ENCODE results near the gene CD109.
"Not testable (repeated sequence)": the region's sequence is repeated elsewhere in the genome, so short reads cannot be mapped to it uniquely, and the experiment has no call there.

Gene CD109

DNA sequence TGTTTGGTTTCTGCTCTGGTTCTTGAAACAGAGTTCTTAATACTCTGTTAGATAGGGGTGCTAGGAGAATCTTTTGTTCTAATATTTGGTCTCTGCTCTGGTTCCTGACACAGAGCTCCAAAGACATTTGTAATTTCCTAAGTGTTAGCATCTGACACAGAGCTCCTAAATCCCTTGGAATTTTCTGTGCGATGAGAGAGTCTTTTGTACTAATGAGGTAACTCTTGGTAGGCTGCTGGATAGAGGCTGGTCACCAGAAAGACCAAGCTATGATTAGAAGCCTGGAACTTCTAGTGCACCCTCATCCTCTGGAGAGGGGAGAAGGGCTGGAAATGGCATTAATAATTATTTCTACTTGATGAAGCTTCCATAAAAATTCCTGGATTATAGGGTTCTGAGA, 7.7 kb upstream of the CD109 start:
- DNase-seq: no peak

GRCh38 chr6:73690056-73690455, 5.9 kb upstream of the CD109 start:
- no peak for DNase-seq

DNA sequence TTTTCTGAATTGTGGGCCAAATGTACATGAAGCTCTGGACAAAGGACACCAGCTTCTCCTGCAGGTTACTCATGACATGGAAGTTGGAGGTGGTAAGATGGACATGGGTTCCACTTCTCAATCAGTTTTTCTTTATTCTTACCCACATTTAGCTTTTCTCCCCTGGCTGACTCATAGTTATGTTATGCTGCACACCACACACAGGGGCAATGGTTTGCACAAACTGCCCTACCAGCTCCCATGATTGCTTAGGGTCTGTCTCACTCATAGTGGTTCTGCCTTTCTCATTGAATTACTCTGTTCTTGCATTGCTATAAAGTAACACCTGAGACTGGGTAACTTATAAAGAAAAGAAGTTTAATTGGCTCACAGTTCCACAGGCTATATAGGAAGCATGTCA, 4.5 kb upstream of the CD109 start:
- DNase-seq: no peak

- no peak for DNase-seq
These were observed 1.1 kb upstream of the CD109 start for GRCh38 chr6:73694711-73695411.

DNA sequence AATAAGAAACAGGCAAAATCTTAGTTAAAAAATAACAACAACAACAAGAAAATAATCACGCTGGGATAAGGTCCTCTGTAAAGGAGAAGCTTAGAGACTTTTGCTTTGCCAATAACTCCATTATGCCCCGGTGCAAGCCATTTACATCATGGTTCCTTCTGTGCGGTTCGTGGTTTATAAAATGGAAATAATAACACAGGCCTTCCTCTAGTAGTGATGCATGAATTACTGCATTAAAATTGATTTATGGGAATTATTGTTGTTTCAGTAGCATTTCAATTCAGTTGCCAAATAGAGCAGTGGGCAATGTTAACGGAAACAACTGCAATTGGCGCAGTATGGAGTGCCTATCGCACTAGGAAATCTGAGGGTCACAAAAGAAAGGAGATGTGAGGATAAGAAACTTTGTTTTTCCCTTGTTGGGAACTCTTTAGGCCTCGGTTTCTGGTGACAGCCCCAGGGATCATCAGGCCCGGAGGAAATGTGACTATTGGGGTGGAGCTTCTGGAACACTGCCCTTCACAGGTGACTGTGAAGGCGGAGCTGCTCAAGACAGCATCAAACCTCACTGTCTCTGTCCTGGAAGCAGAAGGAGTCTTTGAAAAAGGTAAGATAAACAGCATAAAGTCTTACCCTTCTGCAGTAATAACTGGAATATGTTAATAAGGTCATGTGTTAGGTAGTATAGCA, 1.1 kb downstream of the CD109 start:
- DNase-seq: no peak

- no peak for DNase-seq
These were observed 3.9 kb downstream of the CD109 start for GRCh38 chr6:73699676-73700459.

DNA sequence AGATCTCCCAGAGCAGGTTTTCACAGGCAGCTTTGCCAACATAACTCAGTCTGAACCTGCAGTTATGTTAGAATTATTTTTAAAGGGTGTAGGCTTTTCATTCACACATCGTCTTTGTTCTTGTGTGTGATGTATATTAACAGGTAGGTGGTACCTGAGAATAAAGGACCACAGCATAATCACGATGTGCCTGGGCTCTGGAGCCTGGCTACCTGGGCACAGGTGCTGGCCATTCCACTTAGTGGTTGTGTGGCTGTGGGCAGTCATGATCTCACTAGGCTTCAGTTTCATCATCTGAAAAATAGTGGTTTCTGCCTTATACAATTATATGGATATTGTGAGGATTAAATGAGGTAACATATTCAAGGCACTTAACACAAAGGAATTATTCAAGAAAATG, 6.4 kb downstream of the CD109 start:
- no peak for DNase-seq

DNA sequence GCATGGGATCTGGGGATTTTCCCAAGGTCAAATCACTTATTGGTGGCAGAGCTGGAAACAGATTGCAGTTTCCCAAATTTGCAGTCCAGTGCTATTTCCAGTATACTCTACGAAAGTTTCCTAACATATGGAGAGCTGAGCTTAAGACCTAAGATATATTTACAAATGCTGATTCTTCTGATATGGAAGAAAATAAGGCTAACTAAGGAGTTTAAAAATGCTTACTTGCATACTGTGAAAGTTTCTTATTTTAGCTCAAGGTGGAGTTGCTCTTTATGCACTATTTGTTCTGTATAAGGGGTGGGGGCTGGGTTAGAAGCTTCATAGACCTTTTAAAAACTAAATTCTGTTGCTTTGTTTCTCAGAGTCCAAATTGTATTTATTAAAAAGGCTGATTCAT, 7.5 kb downstream of the CD109 start:
- DNase-seq: no peak

DNA sequence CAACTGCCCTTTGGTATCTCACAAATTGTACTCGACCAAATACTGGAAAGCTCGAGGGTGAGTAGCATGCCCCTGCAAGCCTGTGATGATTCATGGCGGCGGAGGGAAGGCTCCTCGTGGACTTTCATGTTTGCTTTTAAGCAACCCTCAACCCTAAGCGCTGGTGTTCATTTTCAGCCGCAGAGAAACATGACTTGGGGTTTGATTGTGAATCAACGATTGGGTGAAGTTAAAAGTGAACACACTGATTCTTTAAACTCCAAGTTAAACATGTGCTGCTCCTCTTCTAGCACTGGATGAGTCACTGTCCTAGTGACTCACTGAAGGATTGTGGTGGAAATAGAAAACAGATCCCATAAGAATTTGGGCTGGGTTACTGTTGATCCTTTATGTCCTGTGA, 8.3 kb downstream of the CD109 start:
- no peak for DNase-seq

DNA sequence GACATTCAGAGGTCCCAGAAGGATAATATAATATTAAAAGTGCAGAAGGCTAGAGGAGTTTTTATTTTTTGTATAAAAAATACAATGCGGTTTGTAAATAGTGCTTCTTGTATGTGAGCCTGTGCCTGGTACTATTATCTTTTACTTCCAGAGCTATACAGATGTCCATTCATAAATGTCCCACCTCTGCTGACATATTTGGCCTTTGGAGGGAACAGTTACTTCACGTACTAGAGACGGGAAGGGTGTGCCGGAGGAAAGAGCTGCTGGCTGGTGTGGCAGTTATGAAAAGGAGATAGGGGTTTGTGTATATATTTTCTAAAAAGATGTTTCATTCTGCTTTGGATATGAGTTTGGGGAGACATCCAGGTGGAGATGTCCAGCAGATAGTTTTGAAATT, 8.8 kb downstream of the CD109 start:
- no peak for DNase-seq

GRCh38 chr6:73706971-73707370, 11.0 kb downstream of the CD109 start:
- no peak for DNase-seq

- no peak for DNase-seq
These were observed 14.5 kb downstream of the CD109 start for GRCh38 chr6:73710470-73710869.

DNA sequence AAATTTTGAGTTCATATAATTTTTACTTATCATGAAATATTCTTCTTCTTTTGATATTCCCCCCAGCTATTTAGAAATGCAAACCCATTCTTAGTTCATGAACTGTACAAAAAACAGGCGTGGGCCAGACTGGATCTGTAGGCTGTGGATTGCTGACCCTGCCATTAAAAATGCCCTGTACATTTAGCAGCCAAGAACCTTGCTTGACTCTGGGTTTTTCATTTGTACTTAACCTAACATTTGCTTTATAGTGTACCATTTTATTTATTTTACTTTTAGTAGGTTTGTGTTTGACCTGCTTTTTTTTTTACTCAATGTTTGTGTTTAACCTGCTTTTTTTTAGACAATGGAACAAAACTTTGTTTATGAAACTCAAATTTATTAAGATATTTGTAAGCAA, 14.9 kb downstream of the CD109 start:
- no peak for DNase-seq

DNA sequence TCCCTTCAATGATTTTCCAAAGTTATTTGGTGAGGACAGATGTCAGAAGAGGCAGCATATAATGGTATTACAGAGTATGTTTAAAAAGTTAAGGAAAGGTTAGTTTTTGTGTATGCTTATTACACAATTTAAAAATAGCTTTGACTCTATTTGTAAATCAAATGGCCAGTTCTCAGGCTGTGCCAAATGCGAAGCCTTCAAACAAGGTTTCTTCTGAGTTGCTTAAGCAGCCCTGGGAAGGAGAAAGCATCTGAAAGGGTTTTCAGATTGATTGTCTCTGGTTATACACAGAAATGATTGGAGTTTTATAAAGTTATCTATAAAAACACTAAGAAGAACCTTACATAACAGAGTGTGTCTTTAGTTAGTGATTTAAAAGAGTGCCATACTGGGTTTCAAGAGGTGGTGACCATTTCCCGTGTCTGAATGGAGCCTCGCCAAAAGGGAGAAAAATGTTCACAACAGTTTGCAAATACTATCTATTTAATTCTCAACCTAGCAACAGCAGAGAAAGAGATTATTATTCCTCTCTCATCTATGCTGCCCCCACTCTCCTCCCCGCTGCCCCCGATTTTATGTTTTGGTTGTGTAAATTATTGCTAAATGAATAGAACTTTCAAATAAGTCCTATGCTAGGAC, 16.7 kb downstream of the CD109 start:
- no peak for DNase-seq

- DNase-seq: no peak
These were observed 17.6 kb downstream of the CD109 start for GRCh38 chr6:73713426-73714147.

DNA sequence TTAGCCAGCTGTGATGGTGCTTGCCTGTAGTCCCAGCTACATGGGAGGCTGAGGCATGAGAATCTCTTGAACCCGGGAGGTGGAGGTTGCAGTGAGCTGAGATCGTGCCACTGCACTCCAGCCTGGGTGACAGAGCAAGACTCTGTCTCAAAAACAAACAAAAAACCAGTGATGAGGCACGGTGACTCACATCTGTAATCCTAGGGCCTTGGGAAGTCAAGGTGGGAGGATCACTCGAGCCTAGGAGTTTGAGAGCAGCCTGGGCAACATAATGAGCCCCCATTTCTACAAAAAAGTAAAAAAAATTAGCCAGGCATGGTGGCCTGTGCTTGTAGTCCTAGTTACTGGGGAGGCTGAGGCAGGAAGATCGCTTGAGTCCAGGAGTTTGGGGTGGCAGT, 19.1 kb downstream of the CD109 start:
- not testable (repeated sequence) for DNase-seq

DNA sequence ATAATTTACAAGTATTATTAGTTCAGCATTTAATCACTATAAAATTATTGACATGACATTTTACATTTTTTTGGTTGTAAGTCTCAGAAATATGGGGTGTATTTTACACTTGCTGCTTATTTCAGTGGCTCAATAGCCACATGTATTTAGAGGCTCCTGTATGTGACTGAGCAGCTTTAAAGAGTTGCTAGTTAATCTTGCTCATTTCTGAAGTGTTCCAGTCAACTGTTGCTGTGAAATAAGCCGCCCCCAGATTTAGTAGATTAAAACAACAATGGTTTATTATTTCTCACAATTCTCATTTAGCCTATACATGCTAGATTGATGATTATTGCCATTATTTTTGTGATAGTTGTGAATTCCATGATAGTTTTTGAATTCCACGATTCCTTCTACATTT, 23.0 kb downstream of the CD109 start:
- no peak for DNase-seq

DNA sequence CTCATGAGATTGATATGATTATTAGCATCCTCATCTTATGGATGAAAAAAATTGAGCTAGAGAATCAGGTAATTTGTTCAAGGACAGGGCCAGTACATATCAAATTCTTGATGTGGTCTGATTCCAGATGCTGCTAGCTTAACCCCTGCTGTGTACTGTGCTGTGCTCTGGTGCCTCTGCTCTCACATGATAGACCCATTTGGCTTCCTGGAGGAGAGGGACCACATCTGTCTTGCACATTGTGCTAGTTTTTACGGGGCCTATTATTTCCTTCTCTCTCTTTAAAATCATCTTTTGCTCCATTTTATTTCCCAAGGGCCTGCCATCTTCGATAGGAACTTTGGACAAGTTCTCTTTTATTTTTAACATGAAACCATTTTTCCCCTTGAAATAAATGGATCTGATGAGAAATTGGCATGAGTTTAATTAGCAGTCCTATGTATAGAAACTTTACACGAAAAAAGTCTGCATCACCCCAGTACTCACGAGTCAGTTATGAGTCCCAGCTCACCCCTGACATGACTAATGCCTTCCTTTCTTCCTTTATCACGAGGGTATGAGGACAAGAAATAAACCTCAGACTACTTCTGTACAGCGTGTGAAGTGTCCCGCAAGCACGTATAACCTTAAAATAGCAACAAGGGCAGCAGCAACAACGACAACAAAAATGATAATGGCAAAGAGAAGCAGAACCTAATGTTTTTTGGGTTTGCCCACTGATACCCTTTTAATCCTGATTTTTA, 26.5 kb downstream of the CD109 start:
- no peak for DNase-seq

- DNase-seq: not testable (repeated sequence)
These were observed 27.5 kb downstream of the CD109 start for GRCh38 chr6:73723480-73723879.

DNA sequence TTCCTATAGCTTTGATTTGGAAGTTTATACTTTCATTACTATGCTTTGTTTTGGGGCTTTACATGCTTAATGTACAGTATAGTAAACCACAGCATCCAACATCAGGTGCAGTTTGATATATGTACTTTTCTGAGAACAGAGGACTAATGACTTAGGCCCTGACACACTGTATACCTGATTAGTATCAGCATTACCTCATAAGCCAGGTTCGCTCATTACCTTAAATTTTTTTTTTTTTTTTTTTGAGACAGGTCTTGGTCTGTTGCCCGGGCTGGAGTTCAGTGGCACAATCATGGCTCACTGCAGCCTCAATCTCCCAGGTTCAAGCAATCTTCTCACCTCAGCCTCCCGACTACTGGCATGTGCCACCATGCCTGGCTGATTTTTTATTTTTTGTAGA, 28.4 kb downstream of the CD109 start:
- DNase-seq: no peak

- not testable (repeated sequence) for DNase-seq
These were observed 29.2 kb downstream of the CD109 start for GRCh38 chr6:73725192-73725591.

DNA sequence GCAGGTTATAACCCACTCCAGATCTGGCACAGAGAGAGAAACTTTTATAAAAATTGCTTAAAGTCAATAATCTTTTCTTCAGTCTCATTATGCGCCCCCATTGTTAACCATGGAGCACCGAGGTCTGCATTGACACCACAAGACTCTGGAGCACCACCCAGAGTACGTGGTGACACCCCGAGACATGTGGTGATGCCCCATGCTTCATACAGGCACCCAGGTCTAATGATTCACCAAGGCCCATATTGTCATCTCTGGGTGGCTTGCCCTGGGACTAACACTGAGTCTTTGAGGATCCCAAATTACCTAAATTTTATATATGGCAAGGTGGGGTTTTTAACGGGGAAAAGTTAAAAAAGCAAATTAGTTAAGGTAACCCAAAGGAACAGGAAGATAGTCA, 31.1 kb downstream of the CD109 start:
- DNase-seq: no peak

Data from NCI-H187 (cell line).